ENCODE data around the gene TMEM62. TPM values are rescaled to one million over a fixed set of nuclear protein-coding genes. Genes with fewer than 3 reads are reported as not detected.
A peak's percentile ranks its signal among the peaks of the same experiment; 100 is the strongest.

TMEM62 gene
- total and polyA plus RNA-seq, 9 of the 15 experiments (the other 6 are each of a cell fraction or from before 2014, with no cell fraction given): 4.4 to 16.6 (median 11.1) TPM

- ChIA-PET CTCF (ENCODE audit: low intra/inter-chr PET ratio) (no interaction called here), POLR2A (interaction anchor here (0.7 to 0.9 kb wide), 2 partner anchors 10 to 28 kb away, joined by 3 read pairs; no protein-coding TSS in a partner anchor)
- peak in 2 of 4 experiments; percentile 36 to 48 for DNase-seq (ENCODE audit: extremely low read depth in 1 of 4, low spot score in 3 of 4)
- Histone ChIP-seq H3K79me2 (ENCODE audit: control insufficient read depth, insufficient read depth, low read length) (peaks cover 86% of the 10 kb centered on the region), H3K9ac (ENCODE audit: insufficient read depth in 1 of 2, low read depth in 2 of 2, low read length in 2 of 2) (peak overlapping the region in 1 of 2 experiments; percentile 42; a peak in 2 of 4 replicates), H3K9me3 (replicated peaks; ENCODE audit: control insufficient read depth, insufficient read depth, low read depth, low read length) (no peaks in the 10 kb centered on the region), H3K36me3 (ENCODE audit: control insufficient read depth, insufficient read depth, low read length) (peaks cover 45% of the 10 kb centered on the region), H2AFZ (ENCODE audit: low read depth, low read length) (peak overlapping the region; percentile 46), H3K27ac (ENCODE audit: extremely low read depth, low read depth, low read length) (peak overlapping the region; percentile 50), H3K27me3 (ENCODE audit: control insufficient read depth in 2 of 2, insufficient read depth in 2 of 2, low read length in 2 of 2) (no peaks in the 10 kb centered on the region), H3K9me1 (ENCODE audit: control insufficient read depth, insufficient read depth, low read length) (no peaks in the 10 kb centered on the region), H4K20me1 (replicated peaks; ENCODE audit: control insufficient read depth, insufficient read depth, low read length) (no peaks in the 10 kb centered on the region), H3K4me3 (no peak overlapping the region), H3K4me1 (replicated peaks in 1 of 2; ENCODE audit: control insufficient read depth in 2 of 2, insufficient read depth in 2 of 2, low read length in 2 of 2) (peaks cover 11 to 26% of the 10 kb centered on the region in 2 experiments), H3K4me2 (ENCODE audit: insufficient read depth, low read length) (peak overlapping the region; percentile 55)
- intact Hi-C loops (cut with micrococcal nuclease) (no loop called here), in situ Hi-C loops (cut with MboI) (no loop called here)
- BruUV-seq (replicated peaks): no TSS peak
- WGBS (ENCODE audit: insufficient coverage, low coverage, missing lambda C conversion rate): 0% methylated on average over 1 of the region's 1 CpG
- ATAC-seq: peak; percentile 75
- FAIRE-seq: peak; percentile 11
- no peak for TF ChIP-seq EWSR1 (IDR thresholded peaks at IDR 0.05; ENCODE audit: borderline replicate concordance, low read depth, partially characterized antibody)
- TF ChIP-seq CBX8 (IDR thresholded peaks at IDR 0.05; ENCODE audit: borderline replicate concordance, extremely low read depth, low read depth, low read length, poor library complexity, severe bottlenecking): no peak
- TF ChIP-seq ZNF57 (CRISPR knock-in tag; IDR thresholded peaks at IDR 0.05): no peak
- TF ChIP-seq VEZF1 (CRISPR knock-in tag; IDR thresholded peaks at IDR 0.05): no peak
- TF ChIP-seq SUPT5H (IDR thresholded peaks at IDR 0.05): no peak
- TF ChIP-seq XRCC3 (IDR thresholded peaks at IDR 0.05): no peak
- peak; percentile 81 for TF ChIP-seq TFE3 (CRISPR knock-in tag; IDR thresholded peaks at IDR 0.05)
- no peak for TF ChIP-seq ELK3 (CRISPR knock-in tag; IDR thresholded peaks at IDR 0.05)
- TF ChIP-seq PHTF2 (CRISPR knock-in tag; IDR thresholded peaks at IDR 0.05): no peak
- no peak for TF ChIP-seq ZBTB2 (IDR thresholded peaks at IDR 0.05)
- no peak for TF ChIP-seq E2F4 (CRISPR knock-in tag; IDR thresholded peaks at IDR 0.05; ENCODE audit: low read depth)
- TF ChIP-seq DIDO1 (tag; IDR thresholded peaks at IDR 0.05; ENCODE audit: low read depth): no peak
- no peak for TF ChIP-seq SMARCA5 (IDR thresholded peaks at IDR 0.05)
- peak; percentile 48; the same call in 1 of the 2 replicates for TF ChIP-seq RAD51 (IDR thresholded peaks at IDR 0.05; ENCODE audit: borderline replicate concordance, low read depth)
Measured at GRCh38 chr15:43094416-43095030, 38.9 kb upstream of the TMEM62 start.

Data from K562 (cell line).